ENCODE results near the gene IL2RG. TPM values are rescaled to one million over a fixed set of nuclear protein-coding genes. Genes with fewer than 3 reads are reported as not detected.

IL2RG gene
- total RNA-seq, 1 donor from 2014 or later: 375 TPM

DNA sequence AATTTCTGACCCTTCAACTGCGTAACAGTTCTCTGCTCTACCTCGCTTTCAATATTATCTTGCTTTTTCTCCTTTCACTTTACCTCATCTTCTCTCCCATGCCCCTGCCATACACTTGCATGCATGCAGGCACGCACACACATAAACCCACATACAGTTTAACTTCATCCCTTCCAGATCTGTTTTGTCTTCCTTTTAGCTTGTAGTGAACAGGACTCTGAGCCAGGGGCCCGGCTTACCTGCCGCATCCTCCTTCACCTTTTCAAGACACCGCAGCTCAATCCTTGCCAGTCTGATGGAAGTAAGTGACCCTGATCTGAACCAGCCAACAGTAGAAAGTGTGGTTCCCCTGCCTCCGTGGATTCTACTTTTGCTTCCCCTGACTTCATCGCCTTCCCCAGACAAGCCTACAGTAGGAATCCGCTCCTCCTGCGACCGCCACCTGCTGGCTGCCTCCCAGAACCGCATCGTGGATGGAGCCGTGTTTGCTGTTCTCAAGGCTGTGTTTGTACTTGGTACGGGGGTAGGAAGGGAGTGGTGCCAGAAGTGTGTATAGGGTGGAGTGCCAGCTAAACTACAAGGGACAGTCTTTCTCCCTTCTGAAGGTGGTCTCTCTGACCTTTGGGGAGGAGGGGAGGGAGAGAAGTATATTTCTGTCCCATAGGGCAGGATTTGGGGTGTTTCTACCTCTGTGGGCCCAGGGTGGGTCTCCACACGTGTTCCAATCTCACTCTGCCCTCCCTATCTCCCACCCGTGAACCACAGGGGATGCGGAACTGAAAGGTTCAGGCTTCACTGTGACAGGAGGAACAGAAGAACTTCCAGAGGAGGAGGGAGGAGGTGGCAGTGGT lies 17.8 kb upstream of the IL2RG start:
- peaks cover 1% of the 10 kb centered on the region for H3K27me3 Mint-ChIP-seq (ENCODE audit: insufficient read depth)
- peaks cover 57% of the 10 kb centered on the region for H3K36me3 Mint-ChIP-seq (ENCODE audit: low read depth)
- peak overlapping the region; percentile 46 for H3K4me3 Mint-ChIP-seq
- intact Hi-C loops (cut with micrococcal nuclease): loop anchor here (1.0 kb wide), 6 partner anchors 11 to 159 kb away; partner anchors contain the start of genes IL2RG, MED12 and SNX12
- H3K27ac Mint-ChIP-seq: peak overlapping the region; percentile 63
- peak; percentile 61 for DNase-seq (ENCODE audit: low spot score)
- H3K4me1 Mint-ChIP-seq (ENCODE audit: low read depth): peaks cover 19% of the 10 kb centered on the region
- no peaks in the 10 kb centered on the region for H3K9me3 Mint-ChIP-seq

DNA sequence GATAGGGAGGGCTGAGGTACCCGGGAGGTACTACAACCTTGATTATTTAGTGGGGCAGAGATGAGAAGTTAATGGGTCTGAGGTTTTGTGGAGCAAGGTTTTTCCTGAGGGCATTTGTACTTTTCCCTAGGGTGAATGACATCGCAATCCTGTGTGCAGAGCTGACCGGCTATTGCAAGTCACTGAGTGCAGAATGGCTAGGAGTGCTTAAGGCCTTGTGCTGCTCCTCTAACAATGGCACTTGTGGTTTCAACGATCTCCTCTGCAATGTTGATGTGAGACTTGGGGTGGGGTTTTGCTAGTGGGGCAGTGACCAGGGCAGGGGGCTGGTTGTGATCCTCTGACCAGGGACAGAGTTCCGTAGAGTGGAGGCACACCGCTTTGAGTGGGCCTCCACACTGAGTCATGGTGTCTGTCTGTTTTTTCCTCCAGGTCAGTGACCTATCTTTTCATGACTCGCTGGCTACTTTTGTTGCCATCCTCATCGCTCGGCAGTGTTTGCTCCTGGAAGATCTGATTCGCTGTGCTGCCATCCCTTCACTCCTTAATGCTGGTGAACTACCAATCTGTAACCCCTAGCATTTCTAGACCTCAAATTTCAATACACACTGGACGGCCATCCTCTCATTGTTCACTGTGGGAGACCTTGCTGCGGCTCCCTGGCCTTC lies 16.9 kb upstream of the IL2RG start:
- H3K9me3 Mint-ChIP-seq: no peaks in the 10 kb centered on the region
- intact Hi-C loops (cut with micrococcal nuclease): no loop called here
- peak overlapping the region; percentile 40 for H3K27ac Mint-ChIP-seq

DNA sequence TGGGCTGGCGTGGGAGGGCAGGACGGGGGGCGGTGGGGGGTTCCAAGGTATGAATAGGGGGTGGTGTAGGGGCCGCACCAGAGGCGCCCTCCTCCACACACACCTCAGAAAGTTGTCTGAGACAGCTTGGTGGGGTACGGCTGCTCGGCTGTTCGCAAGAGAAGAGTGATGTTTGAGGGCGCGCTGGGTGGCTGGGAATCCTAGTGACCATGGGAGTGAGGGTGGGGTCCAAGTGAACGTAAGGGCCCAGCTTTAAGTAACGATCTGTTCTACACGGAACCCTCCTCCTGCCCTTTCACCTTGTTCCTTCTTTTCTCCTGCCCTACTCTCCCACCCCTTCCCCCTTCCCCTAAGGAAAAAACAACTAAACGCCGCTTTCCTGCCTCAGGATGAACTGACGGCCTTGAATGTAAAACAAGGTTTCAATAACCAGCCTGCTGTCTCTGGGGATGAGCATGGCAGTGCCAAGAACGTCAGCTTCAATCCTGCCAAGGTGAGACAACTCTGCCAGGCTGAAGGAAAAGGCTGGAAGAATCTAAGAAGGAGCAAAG lies 7.7 kb upstream of the IL2RG start:
- no peaks in the 10 kb centered on the region for H3K9me3 Mint-ChIP-seq
- H3K27me3 Mint-ChIP-seq (ENCODE audit: insufficient read depth): no peaks in the 10 kb centered on the region
- H3K36me3 Mint-ChIP-seq (ENCODE audit: low read depth): peaks cover 18% of the 10 kb centered on the region
- intact Hi-C loops (cut with micrococcal nuclease): loop anchor here (1.0 to 10.0 kb wide), 9 partner anchors 8 to 984 kb away; partner anchors contain the start of genes CXCR3, FOXO4, IGBP1 and IL2RG
- peak overlapping the region; percentile 85 for H3K4me3 Mint-ChIP-seq
- H3K27ac Mint-ChIP-seq: peak overlapping the region; percentile 29
- H3K4me1 Mint-ChIP-seq (ENCODE audit: low read depth): peaks cover 16% of the 10 kb centered on the region
- no peak for DNase-seq (ENCODE audit: low spot score)

More for the DNA sequence above, 16.9 kb upstream of the IL2RG start:
- H3K4me1 Mint-ChIP-seq (ENCODE audit: low read depth): peaks cover 19% of the 10 kb centered on the region
- no peak for DNase-seq (ENCODE audit: low spot score)
- H3K4me3 Mint-ChIP-seq: no peak overlapping the region
- peaks cover 61% of the 10 kb centered on the region for H3K36me3 Mint-ChIP-seq (ENCODE audit: low read depth)
- peaks cover 1% of the 10 kb centered on the region for H3K27me3 Mint-ChIP-seq (ENCODE audit: insufficient read depth)

DNA sequence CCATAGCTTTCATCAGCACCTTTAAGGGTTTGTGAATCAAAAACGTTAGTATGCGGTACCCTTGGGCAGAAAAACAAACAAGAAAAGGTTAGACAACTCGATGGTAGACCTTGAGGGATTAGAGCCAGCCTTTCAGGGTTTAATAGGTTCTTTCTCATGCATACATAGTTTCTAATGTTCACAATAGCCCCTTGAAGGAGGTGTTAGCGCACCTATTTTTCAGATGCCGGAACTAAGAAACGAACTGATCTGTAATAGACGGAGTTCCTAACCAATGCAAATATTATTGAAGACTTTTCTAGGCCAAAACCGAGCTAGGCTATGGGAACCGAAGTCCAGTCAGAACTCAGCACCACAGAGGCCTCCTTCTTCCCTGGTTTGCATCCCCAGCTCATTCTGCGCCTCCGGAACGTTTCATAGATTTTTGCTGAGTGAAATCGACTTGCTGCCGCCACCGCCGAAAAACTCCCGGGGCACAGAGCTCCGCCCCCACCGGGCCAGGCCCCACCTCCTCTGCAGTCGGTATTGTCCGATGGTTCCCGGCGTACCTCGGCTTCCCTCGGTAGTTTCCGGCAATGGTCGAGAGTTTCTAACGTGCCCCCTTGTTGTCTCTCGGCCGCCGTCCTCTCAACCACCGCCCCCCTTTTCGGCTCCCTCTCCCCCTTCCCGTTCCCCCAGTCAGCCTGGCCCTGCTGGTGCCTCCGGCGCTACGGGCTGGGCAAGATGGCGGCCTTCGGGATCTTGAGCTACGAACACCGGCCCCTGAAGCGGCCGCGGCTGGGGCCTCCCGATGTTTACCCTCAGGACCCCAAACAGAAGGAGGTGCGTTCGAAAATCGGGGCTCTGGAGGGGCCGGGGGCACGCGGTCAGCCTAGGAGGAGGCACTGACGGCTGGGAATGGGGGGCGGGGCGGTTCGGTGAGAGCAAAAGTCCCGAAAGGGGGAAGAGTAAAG lies 6.9 kb upstream of the IL2RG start, which contains the start of gene MED12:
Gene MED12 (plus strand): TSS at position 565 of the 953 bp plus-strand sequence. CDS start 159 bp downstream, at position 724.
- Mint-ChIP-seq H3K36me3 (ENCODE audit: low read depth) (peaks cover 15% of the 10 kb centered on the region), H3K27ac (peak within 1 kb of the TSS; percentile 82), H3K4me3 (peak within 1 kb of the TSS; percentile 85), H3K9me3 (no peaks in the 10 kb centered on the region), H3K4me1 (ENCODE audit: low read depth) (peaks cover 20% of the 10 kb centered on the region), H3K27me3 (ENCODE audit: insufficient read depth) (no peaks in the 10 kb centered on the region)
- intact Hi-C loops (cut with micrococcal nuclease): loop anchor here (1.0 to 10.0 kb wide), 8 partner anchors 11 to 984 kb away; partner anchors contain the start of genes CXCR3, FOXO4, IGBP1 and OGT
- DNase-seq (ENCODE audit: low spot score): peak; percentile 76

DNA sequence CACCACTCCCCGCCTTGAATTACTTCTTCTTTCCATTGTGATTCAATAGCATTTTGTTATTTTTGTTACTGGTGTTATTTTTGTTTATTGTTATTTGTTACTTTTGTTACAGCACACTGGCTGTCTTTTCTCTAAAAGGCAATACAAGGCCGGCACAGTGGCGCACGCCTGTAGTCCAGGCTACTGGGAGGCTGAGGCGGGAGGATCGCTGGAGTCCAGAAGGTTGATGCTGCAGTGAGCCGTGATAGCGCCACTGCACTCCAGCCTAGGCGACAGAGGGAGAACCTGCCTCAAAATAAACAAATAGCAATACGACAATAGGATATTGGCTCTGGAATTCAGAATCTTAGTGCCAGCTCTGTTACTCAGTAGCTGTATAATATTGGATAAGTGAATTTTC lies 6.0 kb upstream of the IL2RG start:
- Mint-ChIP-seq H3K4me1 (ENCODE audit: low read depth) (peaks cover 22% of the 10 kb centered on the region), H3K36me3 (ENCODE audit: low read depth) (peaks cover 8% of the 10 kb centered on the region), H3K4me3 (no peak overlapping the region), H3K27me3 (ENCODE audit: insufficient read depth) (no peaks in the 10 kb centered on the region), H3K9me3 (no peaks in the 10 kb centered on the region), H3K27ac (no peak overlapping the region)
- no peak for DNase-seq (ENCODE audit: low spot score)
- intact Hi-C loops (cut with micrococcal nuclease): loop anchor here (10.0 kb wide), 2 partner anchors 497 to 983 kb away; partner anchors contain the start of genes CXCR3 and IGBP1

DNA sequence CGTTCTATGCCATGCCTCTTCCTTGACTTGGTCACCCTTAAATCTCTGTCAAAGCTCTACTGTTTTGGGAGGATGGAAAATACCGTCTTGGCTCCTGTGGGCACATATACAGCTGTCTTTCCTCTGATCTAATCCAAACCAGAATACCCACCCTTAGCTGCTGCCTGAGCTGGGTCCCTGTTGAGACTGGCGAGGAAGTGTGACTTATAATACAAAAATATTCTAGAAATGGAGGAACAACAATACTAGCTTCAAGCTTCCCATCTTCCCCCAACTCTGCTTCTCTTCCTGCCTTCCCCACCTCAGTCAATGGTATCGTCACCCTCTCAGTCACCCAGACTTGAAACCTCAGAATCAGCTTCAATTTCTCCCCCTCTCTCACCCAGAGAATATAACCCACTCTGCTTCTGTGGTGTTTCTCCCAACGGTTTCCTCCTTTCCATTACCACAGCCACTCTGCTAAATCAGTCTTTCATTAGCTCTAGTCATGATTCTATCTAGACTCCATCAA lies 599 bp upstream of the IL2RG start:
- Mint-ChIP-seq H3K9me3 (no peaks in the 10 kb centered on the region), H3K4me1 (ENCODE audit: low read depth) (peaks cover 46% of the 10 kb centered on the region), H3K36me3 (ENCODE audit: low read depth) (peaks cover 43% of the 10 kb centered on the region), H3K27me3 (ENCODE audit: insufficient read depth) (no peaks in the 10 kb centered on the region), H3K27ac (peak overlapping the region; percentile 92), H3K4me3 (peak overlapping the region; percentile 99)
- intact Hi-C loops (cut with micrococcal nuclease): loop anchor here (1.0 to 10.0 kb wide), 11 partner anchors 7 to 977 kb away; partner anchors contain the start of genes CXCR3, IGBP1, NONO and SNX12
- no peak for DNase-seq (ENCODE audit: low spot score)

DNA sequence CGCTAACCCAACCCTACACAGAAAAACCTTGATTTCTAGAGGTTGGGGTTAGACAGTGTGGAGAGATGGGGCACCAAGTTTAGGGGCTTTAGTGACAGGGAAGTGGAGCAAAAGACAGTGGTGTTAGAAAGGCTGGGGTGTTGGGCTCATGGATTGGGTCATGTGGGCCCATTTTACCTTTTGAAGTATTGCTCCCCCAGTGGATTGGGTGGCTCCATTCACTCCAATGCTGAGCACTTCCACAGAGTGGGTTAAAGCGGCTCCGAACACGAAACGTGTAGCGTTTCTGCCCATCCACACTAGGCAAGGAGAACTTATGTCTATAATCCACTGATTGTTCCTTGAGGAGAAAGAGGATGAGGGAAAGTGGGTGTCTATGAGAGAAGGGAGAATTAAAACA lies 2.3 kb downstream of the IL2RG start:
- Mint-ChIP-seq H3K27ac (peak overlapping the region; percentile 80), H3K4me1 (ENCODE audit: low read depth) (peaks cover 64% of the 10 kb centered on the region), H3K36me3 (ENCODE audit: low read depth) (peaks cover 61% of the 10 kb centered on the region)

DNA sequence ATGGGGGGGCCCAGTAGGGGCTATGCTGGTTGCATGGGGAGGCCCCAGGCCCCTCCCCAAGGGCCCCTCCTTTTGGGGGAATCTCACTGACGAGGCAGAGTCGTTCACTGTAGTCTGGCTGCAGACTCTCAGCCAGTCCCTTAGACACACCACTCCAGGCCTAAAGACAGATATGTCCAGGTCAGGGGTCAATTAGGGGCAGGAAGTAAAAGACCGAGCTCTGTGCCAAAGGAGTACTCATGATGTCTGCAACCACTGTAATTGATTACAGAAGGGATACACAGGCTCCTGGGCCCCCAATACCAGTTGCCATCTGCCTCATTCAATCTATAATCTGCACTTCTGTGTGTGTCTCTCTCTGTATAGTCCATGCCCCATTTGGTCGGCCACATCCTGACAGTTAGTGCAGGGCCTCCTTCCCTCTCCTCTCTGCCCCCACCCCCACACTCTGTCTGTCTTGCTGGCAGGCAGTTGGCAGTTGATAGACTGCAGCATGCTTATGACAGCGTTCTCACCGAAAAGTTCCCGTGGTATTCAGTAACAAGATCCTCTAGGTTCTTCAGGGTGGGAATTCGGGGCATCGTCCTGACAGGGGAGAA lies 3.5 kb downstream of the IL2RG start:
- peaks cover 69% of the 10 kb centered on the region for H3K4me1 Mint-ChIP-seq (ENCODE audit: low read depth)
- H3K36me3 Mint-ChIP-seq (ENCODE audit: low read depth): peaks cover 66% of the 10 kb centered on the region
- H3K27me3 Mint-ChIP-seq (ENCODE audit: insufficient read depth): no peaks in the 10 kb centered on the region
- peak overlapping the region; percentile 99 for H3K4me3 Mint-ChIP-seq
- intact Hi-C loops (cut with micrococcal nuclease): no loop called here
- peak overlapping the region; percentile 80 for H3K27ac Mint-ChIP-seq
- DNase-seq (ENCODE audit: low spot score): peak; percentile 19
- no peaks in the 10 kb centered on the region for H3K9me3 Mint-ChIP-seq

More for the DNA sequence above, 2.3 kb downstream of the IL2RG start:
- Mint-ChIP-seq H3K4me3 (peak overlapping the region; percentile 99), H3K27me3 (ENCODE audit: insufficient read depth) (no peaks in the 10 kb centered on the region), H3K9me3 (no peaks in the 10 kb centered on the region)
- intact Hi-C loops (cut with micrococcal nuclease): no loop called here
- no peak for DNase-seq (ENCODE audit: low spot score)

DNA sequence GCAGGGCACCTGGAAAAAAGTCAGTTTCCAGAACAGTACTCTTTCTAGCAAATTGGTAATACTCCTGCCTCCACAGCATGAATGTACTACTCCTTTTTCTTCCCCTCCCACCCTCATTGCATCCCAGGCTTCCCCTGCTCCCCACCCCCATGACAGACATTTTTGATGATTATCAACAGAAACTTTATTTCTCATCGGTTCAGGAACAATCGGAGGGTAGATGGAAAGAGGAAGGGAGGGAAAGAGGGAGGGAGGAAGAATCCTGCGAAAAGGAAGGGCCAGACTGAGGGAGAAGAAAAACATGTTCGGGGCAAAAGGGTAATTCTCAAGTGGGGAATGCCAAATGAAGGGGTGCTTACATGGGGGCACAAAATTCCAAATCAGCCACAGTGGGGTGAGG lies 4.1 kb downstream of the IL2RG start:
- H3K27me3 Mint-ChIP-seq (ENCODE audit: insufficient read depth): no peaks in the 10 kb centered on the region
- H3K36me3 Mint-ChIP-seq (ENCODE audit: low read depth): peaks cover 66% of the 10 kb centered on the region
- DNase-seq (ENCODE audit: low spot score): no peak
- peak overlapping the region; percentile 99 for H3K4me3 Mint-ChIP-seq
- H3K27ac Mint-ChIP-seq: peak overlapping the region; percentile 40
- intact Hi-C loops (cut with micrococcal nuclease): no loop called here
- peaks cover 69% of the 10 kb centered on the region for H3K4me1 Mint-ChIP-seq (ENCODE audit: low read depth)
- no peaks in the 10 kb centered on the region for H3K9me3 Mint-ChIP-seq

DNA sequence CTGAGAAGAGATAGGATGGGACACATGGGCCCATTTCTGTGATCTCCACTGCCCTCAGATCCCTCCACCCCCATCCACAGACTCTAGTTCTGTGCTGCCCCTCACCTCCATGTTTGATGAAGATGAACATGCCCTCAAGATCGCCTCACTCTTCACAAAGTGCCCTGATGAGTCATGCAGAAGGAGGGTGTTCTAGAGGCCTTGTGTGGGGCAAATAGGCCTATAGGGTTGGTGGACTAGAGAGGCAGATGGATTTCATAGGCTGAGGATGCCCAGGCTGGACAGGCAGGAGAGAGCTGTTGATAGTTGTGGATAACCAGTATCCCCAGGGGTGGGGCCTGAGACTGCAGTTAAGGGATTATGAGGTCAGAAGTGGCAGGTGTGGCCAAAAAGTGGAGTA lies 5.0 kb downstream of the IL2RG start, which contains the start of gene CXorf65:
Gene CXorf65 (minus strand): TSS at position 314 of the 400 bp plus-strand sequence. CDS start 184 bp downstream, at position 130.
- peak within 1 kb of the TSS; percentile 99 for H3K4me3 Mint-ChIP-seq
- no peaks in the 10 kb centered on the region for H3K9me3 Mint-ChIP-seq
- peaks cover 64% of the 10 kb centered on the region for H3K4me1 Mint-ChIP-seq (ENCODE audit: low read depth)
- intact Hi-C loops (cut with micrococcal nuclease): no loop called here
- peaks cover 68% of the 10 kb centered on the region for H3K36me3 Mint-ChIP-seq (ENCODE audit: low read depth)
- H3K27me3 Mint-ChIP-seq (ENCODE audit: insufficient read depth): no peaks in the 10 kb centered on the region
- DNase-seq (ENCODE audit: low spot score): no peak
- peak within 1 kb of the TSS; percentile 87 for H3K27ac Mint-ChIP-seq

DNA sequence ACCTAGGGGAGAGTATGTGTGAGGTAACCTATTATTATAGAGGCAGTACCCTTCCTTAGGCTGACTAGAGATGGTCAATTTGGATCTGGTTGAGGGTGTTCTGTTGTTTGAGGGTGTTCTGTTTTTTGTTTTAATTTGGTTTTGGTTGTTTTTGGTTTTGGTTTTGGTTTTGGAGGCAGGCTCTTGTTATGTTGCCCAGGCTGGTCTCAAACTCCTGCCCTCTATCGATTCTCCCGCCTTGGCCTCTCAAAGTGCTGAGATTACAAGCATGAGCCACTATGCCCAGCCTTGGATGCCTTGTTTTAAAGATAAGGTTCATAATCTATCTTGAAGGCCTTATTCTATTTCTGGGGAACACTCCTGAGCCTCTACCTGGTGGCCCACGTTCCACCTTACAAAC lies 5.7 kb downstream of the IL2RG start:
- DNase-seq (ENCODE audit: low spot score): no peak
- H3K4me3 Mint-ChIP-seq: peak overlapping the region; percentile 99
- H3K27me3 Mint-ChIP-seq (ENCODE audit: insufficient read depth): no peaks in the 10 kb centered on the region
- no peaks in the 10 kb centered on the region for H3K9me3 Mint-ChIP-seq
- peaks cover 66% of the 10 kb centered on the region for H3K4me1 Mint-ChIP-seq (ENCODE audit: low read depth)
- H3K36me3 Mint-ChIP-seq (ENCODE audit: low read depth): peaks cover 62% of the 10 kb centered on the region
- peak overlapping the region; percentile 87 for H3K27ac Mint-ChIP-seq
- intact Hi-C loops (cut with micrococcal nuclease): no loop called here

Measured in activated T-helper 1 cell treated with anti-CD3 and anti-CD28 coated beads, Interleukin-12 subunit alpha, Interleukin-12 subunit beta, Interleukin-2, Interleukin-4 antibody, amounts not matched to agents 30 ng/mL and 10 ng/mL and 1 ng/mL, durations not matched to agents 14 hours and 24 hours and 36 hours (primary cell).